Nephron (organoid): ENCODE results near the gene NMNAT3.

Experiments used
- H3K27ac Mint-ChIP-seq, 3 experiments: 2 replicates each; pipeline ENCODE4 v1.8.0; 2020; ENCODE audit warnings: mixed read lengths in 3 of 3, mild to moderate bottlenecking in 2 of 3, moderate library complexity in 1 of 3
- H3K27me3 Mint-ChIP-seq: 2 replicates; pipeline ENCODE4 v1.8.0; 2021; ENCODE audit warnings: low read depth, mild to moderate bottlenecking, moderate library complexity, mixed read lengths
- H3K36me3 Mint-ChIP-seq: 2 replicates; pipeline ENCODE4 v1.8.0; 2020; ENCODE audit warnings: low read depth, mixed read lengths
- H3K4me1 Mint-ChIP-seq: 2 replicates; pipeline ENCODE4 v1.8.0; 2020; ENCODE audit warnings: mixed read lengths
- H3K4me3 Mint-ChIP-seq, 3 experiments: 2 replicates each; pipeline ENCODE4 v1.8.0; 2020; ENCODE audit warnings: mild to moderate bottlenecking in 3 of 3, mixed read lengths in 3 of 3, moderate library complexity in 2 of 3
- H3K9me3 Mint-ChIP-seq: 2 replicates; pipeline ENCODE4 v1.8.0; 2020; ENCODE audit warnings: mixed read lengths
- CTCF ChIP-seq, 3 experiments: fragments of 200-600 bp; sonication (generic); IDR thresholded peaks; one replicate each; pipeline ENCODE4 v1.5.0; 2021; ENCODE audit warnings: antibody characterized with exemption in 3 of 3; ENCODE audit not compliant: unreplicated experiment in 3 of 3

Gene NMNAT3

GRCh38 chr3:139546772-139547171 lies 131.0 kb downstream of the NMNAT3 start:
- TF ChIP-seq CTCF (IDR thresholded peaks at IDR 0.05; ENCODE audit: unreplicated experiment in 3 of 3): no peak
- H3K4me1 Mint-ChIP-seq: peaks cover 12% of the 10 kb centered on the region

GRCh38 chr3:139541532-139542288 lies 136.1 kb downstream of the NMNAT3 start:
- H3K4me3 Mint-ChIP-seq: peak overlapping the region; percentile 88 to 91 (median 90)
- no peak for TF ChIP-seq CTCF (IDR thresholded peaks at IDR 0.05; ENCODE audit: unreplicated experiment in 3 of 3)
- H3K27me3 Mint-ChIP-seq: no peaks in the 10 kb centered on the region
- no peaks in the 10 kb centered on the region for H3K9me3 Mint-ChIP-seq
- peaks cover 24% of the 10 kb centered on the region for H3K36me3 Mint-ChIP-seq
- H3K27ac Mint-ChIP-seq: peak overlapping the region; percentile 95 to 99 (median 95)
- H3K4me1 Mint-ChIP-seq: peaks cover 50% of the 10 kb centered on the region

More at GRCh38 chr3:139546772-139547171, 131.0 kb downstream of the NMNAT3 start:
- H3K4me3 Mint-ChIP-seq: no peak overlapping the region
- no peak overlapping the region for H3K27ac Mint-ChIP-seq
- H3K36me3 Mint-ChIP-seq: peaks cover 11% of the 10 kb centered on the region
- H3K9me3 Mint-ChIP-seq: no peaks in the 10 kb centered on the region
- H3K27me3 Mint-ChIP-seq: no peaks in the 10 kb centered on the region

- TF ChIP-seq CTCF (IDR thresholded peaks at IDR 0.05; ENCODE audit: unreplicated experiment in 3 of 3): no peak
- Mint-ChIP-seq H3K4me3 (peak overlapping the region; percentile 88 to 91 (median 90)), H3K4me1 (peaks cover 58% of the 10 kb centered on the region), H3K27me3 (no peaks in the 10 kb centered on the region), H3K36me3 (peaks cover 26% of the 10 kb centered on the region), H3K9me3 (no peaks in the 10 kb centered on the region), H3K27ac (peak overlapping the region; percentile 95 to 99 (median 95))
Measured at GRCh38 chr3:139540651-139541531, 136.9 kb downstream of the NMNAT3 start.

GRCh38 chr3:139538733-139539132 lies 139.0 kb downstream of the NMNAT3 start:
- TF ChIP-seq CTCF (IDR thresholded peaks at IDR 0.05; ENCODE audit: unreplicated experiment in 3 of 3): no peak
- Mint-ChIP-seq H3K4me3 (peak overlapping the region; percentile 88 to 91 (median 90)), H3K36me3 (peaks cover 21% of the 10 kb centered on the region), H3K9me3 (no peaks in the 10 kb centered on the region), H3K4me1 (peaks cover 79% of the 10 kb centered on the region), H3K27ac (peak overlapping the region; percentile 95 to 99 (median 98)), H3K27me3 (no peaks in the 10 kb centered on the region)

- Mint-ChIP-seq H3K27ac (peak overlapping the region; percentile 97 to 99 (median 98)), H3K27me3 (no peaks in the 10 kb centered on the region)
Measured at GRCh38 chr3:139537795-139538621, 139.8 kb downstream of the NMNAT3 start.

More at GRCh38 chr3:139537795-139538621, 139.8 kb downstream of the NMNAT3 start:
- peaks cover 87% of the 10 kb centered on the region for H3K4me1 Mint-ChIP-seq
- H3K4me3 Mint-ChIP-seq: peak overlapping the region; percentile 88 to 91 (median 90)
- H3K9me3 Mint-ChIP-seq: no peaks in the 10 kb centered on the region
- TF ChIP-seq CTCF (IDR thresholded peaks at IDR 0.05; ENCODE audit: unreplicated experiment in 3 of 3): no peak
- peaks cover 21% of the 10 kb centered on the region for H3K36me3 Mint-ChIP-seq
